Measurements from ENCODE around the gene EP400.

The EP400 gene

DNA sequence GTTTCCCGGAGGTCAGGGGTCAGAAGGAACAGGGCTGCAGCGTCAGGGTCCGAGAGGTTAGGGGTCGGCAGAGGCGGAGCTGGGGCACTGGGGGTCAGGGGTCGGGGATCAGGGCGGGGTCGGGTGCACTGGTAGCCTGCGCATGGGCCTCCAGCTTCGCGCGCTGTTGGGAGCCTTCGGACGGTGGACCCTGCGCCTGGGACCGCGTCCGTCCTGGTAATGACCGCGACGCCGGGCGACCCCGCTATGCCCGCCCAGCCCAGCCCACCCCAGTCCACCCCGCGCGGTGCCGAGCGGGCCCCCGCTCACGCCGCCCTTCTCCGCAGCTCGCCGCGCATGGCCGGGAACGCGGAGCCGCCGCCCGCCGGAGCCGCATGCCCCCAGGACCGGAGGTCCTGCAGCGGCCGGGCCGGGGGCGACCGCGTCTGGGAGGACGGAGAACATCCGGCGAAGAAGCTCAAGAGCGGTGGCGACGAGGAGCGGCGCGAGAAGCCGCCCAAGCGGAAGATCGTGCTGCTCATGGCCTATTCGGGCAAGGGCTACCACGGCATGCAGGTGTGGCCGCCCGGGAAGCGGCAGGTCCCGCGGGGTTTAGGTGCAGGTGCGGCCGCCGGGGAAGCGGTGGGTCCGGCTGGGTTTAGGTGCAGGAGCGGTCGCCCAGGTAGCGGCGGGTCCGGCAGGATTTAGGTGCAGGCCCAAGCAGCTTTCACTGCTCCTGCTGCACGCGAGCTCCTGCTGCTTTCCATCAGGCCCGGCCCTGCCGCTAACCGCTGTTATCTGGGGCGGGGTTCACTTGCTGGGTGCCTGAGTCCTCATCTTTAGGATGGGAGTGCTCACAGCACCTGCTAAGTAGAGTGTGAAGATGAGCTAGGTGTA lies 19.9 kb upstream of the EP400 start (continued):
- TF ChIP-seq YY2 (tag by site-specific recombination; IDR thresholded peaks at IDR 0.05) (no peak), ZBTB48 (tag by site-specific recombination; IDR thresholded peaks at IDR 0.05) (peak; percentile 55; the same call in 1 of the 2 replicates), ZBTB20 (tag by site-specific recombination; IDR thresholded peaks at IDR 0.05) (peak; percentile 83), BCL11A (tag by site-specific recombination; IDR thresholded peaks at IDR 0.05; ENCODE audit: low read depth) (no peak), ZIC2 (tag by site-specific recombination; IDR thresholded peaks at IDR 0.05) (peak; percentile 20; the same call in 1 of the 2 replicates), KLF1 (tag by site-specific recombination; IDR thresholded peaks at IDR 0.05) (peak; percentile 53), GFI1B (tag by site-specific recombination; IDR thresholded peaks at IDR 0.05) (no peak), ZNF501 (tag by site-specific recombination; IDR thresholded peaks at IDR 0.05) (peak; percentile 33; the same call in 1 of the 2 replicates), REPIN1 (tag by site-specific recombination; IDR thresholded peaks at IDR 0.05; ENCODE audit: low read depth) (no peak), ZXDB (tag by site-specific recombination; IDR thresholded peaks at IDR 0.05) (no peak), ZNF426 (tag by site-specific recombination; IDR thresholded peaks at IDR 0.05) (no peak), ZNF596 (tag by site-specific recombination; IDR thresholded peaks at IDR 0.05) (no peak), ZNF747 (tag by site-specific recombination; IDR thresholded peaks at IDR 0.05) (no peak), ZNF138 (tag by site-specific recombination; IDR thresholded peaks at IDR 0.05; ENCODE audit: borderline replicate concordance) (no peak)
- TF ChIP-seq, protein P1, sequence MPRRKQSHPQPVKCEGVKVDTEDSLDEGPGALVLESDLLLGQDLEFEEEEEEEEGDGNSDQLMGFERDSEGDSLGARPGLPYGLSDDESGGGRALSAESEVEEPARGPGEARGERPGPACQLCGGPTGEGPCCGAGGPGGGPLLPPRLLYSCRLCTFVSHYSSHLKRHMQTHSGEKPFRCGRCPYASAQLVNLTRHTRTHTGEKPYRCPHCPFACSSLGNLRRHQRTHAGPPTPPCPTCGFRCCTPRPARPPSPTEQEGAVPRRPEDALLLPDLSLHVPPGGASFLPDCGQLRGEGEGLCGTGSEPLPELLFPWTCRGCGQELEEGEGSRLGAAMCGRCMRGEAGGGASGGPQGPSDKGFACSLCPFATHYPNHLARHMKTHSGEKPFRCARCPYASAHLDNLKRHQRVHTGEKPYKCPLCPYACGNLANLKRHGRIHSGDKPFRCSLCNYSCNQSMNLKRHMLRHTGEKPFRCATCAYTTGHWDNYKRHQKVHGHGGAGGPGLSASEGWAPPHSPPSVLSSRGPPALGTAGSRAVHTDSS (tag by site-specific recombination; IDR thresholded peaks at IDR 0.05): no peak
- TF ChIP-seq, protein P2, sequence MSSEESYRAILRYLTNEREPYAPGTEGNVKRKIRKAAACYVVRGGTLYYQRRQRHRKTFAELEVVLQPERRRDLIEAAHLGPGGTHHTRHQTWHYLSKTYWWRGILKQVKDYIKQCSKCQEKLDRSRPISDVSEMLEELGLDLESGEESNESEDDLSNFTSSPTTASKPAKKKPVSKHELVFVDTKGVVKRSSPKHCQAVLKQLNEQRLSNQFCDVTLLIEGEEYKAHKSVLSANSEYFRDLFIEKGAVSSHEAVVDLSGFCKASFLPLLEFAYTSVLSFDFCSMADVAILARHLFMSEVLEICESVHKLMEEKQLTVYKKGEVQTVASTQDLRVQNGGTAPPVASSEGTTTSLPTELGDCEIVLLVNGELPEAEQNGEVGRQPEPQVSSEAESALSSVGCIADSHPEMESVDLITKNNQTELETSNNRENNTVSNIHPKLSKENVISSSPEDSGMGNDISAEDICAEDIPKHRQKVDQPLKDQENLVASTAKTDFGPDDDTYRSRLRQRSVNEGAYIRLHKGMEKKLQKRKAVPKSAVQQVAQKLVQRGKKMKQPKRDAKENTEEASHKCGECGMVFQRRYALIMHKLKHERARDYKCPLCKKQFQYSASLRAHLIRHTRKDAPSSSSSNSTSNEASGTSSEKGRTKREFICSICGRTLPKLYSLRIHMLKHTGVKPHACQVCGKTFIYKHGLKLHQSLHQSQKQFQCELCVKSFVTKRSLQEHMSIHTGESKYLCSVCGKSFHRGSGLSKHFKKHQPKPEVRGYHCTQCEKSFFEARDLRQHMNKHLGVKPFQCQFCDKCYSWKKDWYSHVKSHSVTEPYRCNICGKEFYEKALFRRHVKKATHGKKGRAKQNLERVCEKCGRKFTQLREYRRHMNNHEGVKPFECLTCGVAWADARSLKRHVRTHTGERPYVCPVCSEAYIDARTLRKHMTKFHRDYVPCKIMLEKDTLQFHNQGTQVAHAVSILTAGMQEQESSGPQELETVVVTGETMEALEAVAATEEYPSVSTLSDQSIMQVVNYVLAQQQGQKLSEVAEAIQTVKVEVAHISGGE (tag by site-specific recombination; conservative IDR thresholded peaks at IDR 0.05; ENCODE audit: low read depth): no peak
- TF ChIP-seq, protein P3, sequence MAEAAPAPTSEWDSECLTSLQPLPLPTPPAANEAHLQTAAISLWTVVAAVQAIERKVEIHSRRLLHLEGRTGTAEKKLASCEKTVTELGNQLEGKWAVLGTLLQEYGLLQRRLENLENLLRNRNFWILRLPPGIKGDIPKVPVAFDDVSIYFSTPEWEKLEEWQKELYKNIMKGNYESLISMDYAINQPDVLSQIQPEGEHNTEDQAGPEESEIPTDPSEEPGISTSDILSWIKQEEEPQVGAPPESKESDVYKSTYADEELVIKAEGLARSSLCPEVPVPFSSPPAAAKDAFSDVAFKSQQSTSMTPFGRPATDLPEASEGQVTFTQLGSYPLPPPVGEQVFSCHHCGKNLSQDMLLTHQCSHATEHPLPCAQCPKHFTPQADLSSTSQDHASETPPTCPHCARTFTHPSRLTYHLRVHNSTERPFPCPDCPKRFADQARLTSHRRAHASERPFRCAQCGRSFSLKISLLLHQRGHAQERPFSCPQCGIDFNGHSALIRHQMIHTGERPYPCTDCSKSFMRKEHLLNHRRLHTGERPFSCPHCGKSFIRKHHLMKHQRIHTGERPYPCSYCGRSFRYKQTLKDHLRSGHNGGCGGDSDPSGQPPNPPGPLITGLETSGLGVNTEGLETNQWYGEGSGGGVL (tag by site-specific recombination; IDR thresholded peaks at IDR 0.05): no peak
- TF ChIP-seq, protein P4, sequence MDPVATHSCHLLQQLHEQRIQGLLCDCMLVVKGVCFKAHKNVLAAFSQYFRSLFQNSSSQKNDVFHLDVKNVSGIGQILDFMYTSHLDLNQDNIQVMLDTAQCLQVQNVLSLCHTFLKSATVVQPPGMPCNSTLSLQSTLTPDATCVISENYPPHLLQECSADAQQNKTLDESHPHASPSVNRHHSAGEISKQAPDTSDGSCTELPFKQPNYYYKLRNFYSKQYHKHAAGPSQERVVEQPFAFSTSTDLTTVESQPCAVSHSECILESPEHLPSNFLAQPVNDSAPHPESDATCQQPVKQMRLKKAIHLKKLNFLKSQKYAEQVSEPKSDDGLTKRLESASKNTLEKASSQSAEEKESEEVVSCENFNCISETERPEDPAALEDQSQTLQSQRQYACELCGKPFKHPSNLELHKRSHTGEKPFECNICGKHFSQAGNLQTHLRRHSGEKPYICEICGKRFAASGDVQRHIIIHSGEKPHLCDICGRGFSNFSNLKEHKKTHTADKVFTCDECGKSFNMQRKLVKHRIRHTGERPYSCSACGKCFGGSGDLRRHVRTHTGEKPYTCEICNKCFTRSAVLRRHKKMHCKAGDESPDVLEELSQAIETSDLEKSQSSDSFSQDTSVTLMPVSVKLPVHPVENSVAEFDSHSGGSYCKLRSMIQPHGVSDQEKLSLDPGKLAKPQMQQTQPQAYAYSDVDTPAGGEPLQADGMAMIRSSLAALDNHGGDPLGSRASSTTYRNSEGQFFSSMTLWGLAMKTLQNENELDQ (tag by site-specific recombination; IDR thresholded peaks at IDR 0.05; ENCODE audit: low read depth): no peak
